ENCODE measurements around the gene F2R. TPM values are rescaled to one million over a fixed set of nuclear protein-coding genes. Genes with fewer than 3 reads are reported as not detected.

F2R gene
- total RNA-seq, 3 donors from 2014 or later (not counting 1 experiment from before 2014, with no cell fraction given) = 43.2 to 53.9 (median 50.1) TPM

- Histone ChIP-seq H3K36me3 (ENCODE audit: control insufficient read depth, insufficient read depth, low read length) (peaks cover 81% of the 10 kb centered on the region), H3K4me1 (ENCODE audit: control insufficient read depth, insufficient read depth, low read length) (no peaks in the 10 kb centered on the region), H3K9me3 (ENCODE audit: control insufficient read depth, insufficient read depth, low read length) (no peaks in the 10 kb centered on the region), H3K4me3 (ENCODE audit: low read length) (no peak overlapping the region), H3K27ac (ENCODE audit: low read length) (no peak overlapping the region), H3K27me3 (ENCODE audit: control insufficient read depth, insufficient read depth, low read length) (no peaks in the 10 kb centered on the region)
- Mint-ChIP-seq H3K27me3 (ENCODE audit: low read depth in 2 of 2) (no peaks in the 10 kb centered on the region), H3K36me3 (peaks cover 24% of the 10 kb centered on the region), H3K4me1 (no peaks in the 10 kb centered on the region), H3K4me3 (no peak overlapping the region), H3K27ac (peak overlapping the region; percentile 11 to 64), H3K9me3 (no peaks in the 10 kb centered on the region)
- no peak for TF ChIP-seq CTCF (IDR thresholded peaks at IDR 0.05)
- intact Hi-C loops (cut with micrococcal nuclease) = no loop called here
- ATAC-seq (no peak), DNase-seq (no peak)
- WGBS (ENCODE audit: insufficient coverage) = 87% methylated on average over 2 of the region's 3 CpGs
Observed at GRCh38 chr5:76670508-76670907, 45.4 kb upstream of the F2R start.

- H3K4me1 Mint-ChIP-seq = no peaks in the 10 kb centered on the region
- peak overlapping the region in 1 of 2 donors; percentile 42 for H3K27ac Mint-ChIP-seq
- Histone ChIP-seq H3K27ac (ENCODE audit: low read length) (no peak overlapping the region), H3K36me3 (ENCODE audit: control insufficient read depth, insufficient read depth, low read length) (peaks cover 84% of the 10 kb centered on the region), H3K4me3 (ENCODE audit: low read length) (no peak overlapping the region), H3K27me3 (ENCODE audit: control insufficient read depth, insufficient read depth, low read length) (no peaks in the 10 kb centered on the region), H3K4me1 (ENCODE audit: control insufficient read depth, insufficient read depth, low read length) (no peaks in the 10 kb centered on the region), H3K9me3 (ENCODE audit: control insufficient read depth, insufficient read depth, low read length) (no peaks in the 10 kb centered on the region)
- no peak for TF ChIP-seq CTCF (IDR thresholded peaks at IDR 0.05)
- no peaks in the 10 kb centered on the region for H3K9me3 Mint-ChIP-seq
- WGBS (ENCODE audit: insufficient coverage) = 94% methylated on average over 2 of the region's 2 CpGs
- no peak overlapping the region for H3K4me3 Mint-ChIP-seq
- intact Hi-C loops (cut with micrococcal nuclease) = no loop called here
- H3K27me3 Mint-ChIP-seq (ENCODE audit: low read depth in 2 of 2) = no peaks in the 10 kb centered on the region
- ATAC-seq (no peak), DNase-seq (no peak)
- peaks cover 37% of the 10 kb centered on the region for H3K36me3 Mint-ChIP-seq
Observed at GRCh38 chr5:76672242-76672641, 43.7 kb upstream of the F2R start.

GRCh38 chr5:76673125-76673524 is 42.8 kb upstream of the F2R start:
- intact Hi-C loops (cut with micrococcal nuclease) = no loop called here
- peaks cover 85% of the 10 kb centered on the region for H3K36me3 ChIP-seq (ENCODE audit: control insufficient read depth, insufficient read depth, low read length)
- TF ChIP-seq CTCF (IDR thresholded peaks at IDR 0.05) = no peak
- no peaks in the 10 kb centered on the region for H3K4me1 Mint-ChIP-seq
- DNase-seq (no peak), ATAC-seq (no peak)
- no peak overlapping the region for H3K4me3 ChIP-seq (ENCODE audit: low read length)
- no peaks in the 10 kb centered on the region for H3K9me3 ChIP-seq (ENCODE audit: control insufficient read depth, insufficient read depth, low read length)
- H3K27me3 Mint-ChIP-seq (ENCODE audit: low read depth in 2 of 2) = no peaks in the 10 kb centered on the region
- no peaks in the 10 kb centered on the region for H3K4me1 ChIP-seq (ENCODE audit: control insufficient read depth, insufficient read depth, low read length)
- no peaks in the 10 kb centered on the region for H3K9me3 Mint-ChIP-seq
- peaks cover 41% of the 10 kb centered on the region for H3K36me3 Mint-ChIP-seq
- no peaks in the 10 kb centered on the region for H3K27me3 ChIP-seq (ENCODE audit: control insufficient read depth, insufficient read depth, low read length)
- no peak overlapping the region for H3K4me3 Mint-ChIP-seq
- peak overlapping the region in 1 of 2 donors; percentile 51 for H3K27ac Mint-ChIP-seq
- no peak overlapping the region for H3K27ac ChIP-seq (ENCODE audit: low read length)

- intact Hi-C loops (cut with micrococcal nuclease) = no loop called here
- peak overlapping the region in 1 of 2 donors; percentile 69 for H3K27ac Mint-ChIP-seq
- H3K4me3 ChIP-seq (ENCODE audit: low read length) = no peak overlapping the region
- no peak overlapping the region for H3K4me3 Mint-ChIP-seq
- H3K9me3 ChIP-seq (ENCODE audit: control insufficient read depth, insufficient read depth, low read length) = no peaks in the 10 kb centered on the region
- no peaks in the 10 kb centered on the region for H3K4me1 ChIP-seq (ENCODE audit: control insufficient read depth, insufficient read depth, low read length)
- no peaks in the 10 kb centered on the region for H3K27me3 Mint-ChIP-seq (ENCODE audit: low read depth in 2 of 2)
- no peak for ATAC-seq
- H3K27me3 ChIP-seq (ENCODE audit: control insufficient read depth, insufficient read depth, low read length) = no peaks in the 10 kb centered on the region
- H3K9me3 Mint-ChIP-seq = no peaks in the 10 kb centered on the region
- no peak for TF ChIP-seq CTCF (IDR thresholded peaks at IDR 0.05)
- no peak overlapping the region for H3K27ac ChIP-seq (ENCODE audit: low read length)
- H3K36me3 Mint-ChIP-seq = peaks cover 41% of the 10 kb centered on the region
- peaks cover 4 to 6% of the 10 kb centered on the region in 2 donors for H3K4me1 Mint-ChIP-seq
- WGBS (ENCODE audit: insufficient coverage) = 95% methylated on average over 6 of the region's 8 CpGs
- peaks cover 86% of the 10 kb centered on the region for H3K36me3 ChIP-seq (ENCODE audit: control insufficient read depth, insufficient read depth, low read length)
- no peak for DNase-seq
Observed at GRCh38 chr5:76674330-76675066, 41.4 kb upstream of the F2R start.
